ENCODE measurements around the gene GSG1L. TPM values are rescaled to one million over a fixed set of nuclear protein-coding genes. Genes with fewer than 3 reads are reported as not detected.

Gene GSG1L
- total RNA-seq, 2 donors from 2014 or later: not detected

DNA sequence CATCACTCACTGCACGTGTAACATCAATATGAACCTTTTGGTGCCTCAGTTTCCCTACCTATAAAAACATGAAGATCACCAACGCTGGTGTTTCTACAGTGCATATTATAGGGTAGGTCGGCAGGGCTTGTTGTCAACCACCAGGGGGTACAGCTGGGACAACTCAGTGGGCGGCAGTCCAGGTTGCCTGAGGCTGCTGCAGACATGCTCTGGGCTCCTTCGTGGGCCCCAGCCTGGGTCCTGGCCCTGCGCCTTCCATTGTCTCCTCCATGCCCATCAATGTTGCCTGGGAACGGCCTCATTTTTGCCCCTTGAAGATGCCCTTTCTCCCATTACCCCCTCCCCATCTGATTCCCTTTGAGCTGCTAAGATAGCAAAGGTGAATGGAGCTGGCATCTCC lies 89.8 kb downstream of the GSG1L start:
- Mint-ChIP-seq H3K4me3 (no peak overlapping the region), H3K36me3 (ENCODE audit: insufficient read depth in 2 of 2) (no peaks in the 10 kb centered on the region), H3K4me1 (ENCODE audit: low read depth) (no peaks in the 10 kb centered on the region), H3K27me3 (ENCODE audit: low read depth) (peaks cover 32% of the 10 kb centered on the region), H3K27ac (no peak overlapping the region), H3K9me3 (no peaks in the 10 kb centered on the region)
- no peak for ATAC-seq (replicated peaks in 1 of 2)
- no peak for DNase-seq

DNA sequence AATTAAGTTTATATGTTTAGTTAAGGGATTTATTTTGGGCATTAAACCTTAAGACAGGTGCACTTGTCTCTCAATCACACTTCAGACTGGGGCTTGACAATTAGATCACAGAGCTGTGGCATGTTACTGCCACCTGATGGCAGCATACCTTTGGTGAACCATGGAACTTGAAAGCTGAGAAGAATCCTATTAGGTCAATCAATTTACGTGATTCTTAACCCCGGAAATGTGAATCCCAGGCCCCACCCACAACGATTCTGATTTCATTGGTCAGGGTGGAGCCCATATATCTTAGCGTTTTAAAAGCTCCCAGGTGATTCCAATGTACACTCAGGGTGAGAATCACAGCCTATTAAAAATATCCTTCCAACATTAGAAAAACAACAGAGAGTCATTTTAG lies 91.0 kb downstream of the GSG1L start:
- H3K9me3 Mint-ChIP-seq: no peaks in the 10 kb centered on the region
- H3K4me1 Mint-ChIP-seq (ENCODE audit: low read depth): no peaks in the 10 kb centered on the region
- H3K36me3 Mint-ChIP-seq (ENCODE audit: insufficient read depth in 2 of 2): no peaks in the 10 kb centered on the region
- no peak overlapping the region for H3K27ac Mint-ChIP-seq
- H3K4me3 Mint-ChIP-seq: no peak overlapping the region
- H3K27me3 Mint-ChIP-seq (ENCODE audit: low read depth): peaks cover 32% of the 10 kb centered on the region
- DNase-seq: peak; percentile 38 to 47
- peak; percentile 59 to 68 for ATAC-seq (replicated peaks in 1 of 2)

DNA sequence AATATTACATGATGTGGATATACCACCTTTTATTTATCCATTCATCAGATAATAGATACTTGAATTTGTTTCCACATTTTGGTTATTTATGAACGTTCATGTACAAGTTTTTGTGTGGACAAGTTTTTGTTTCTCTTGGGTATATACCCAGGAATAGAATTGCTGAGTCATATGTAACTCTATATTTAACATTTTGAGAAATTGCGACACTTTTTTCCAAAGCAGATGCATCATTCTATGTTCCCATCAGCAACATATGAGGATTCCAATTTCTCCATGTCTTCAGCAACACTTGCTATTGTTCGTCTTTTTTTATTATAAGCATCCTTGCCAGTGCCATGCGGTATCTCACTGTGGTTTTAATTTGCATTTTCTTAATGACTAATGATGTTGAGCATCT lies 93.9 kb downstream of the GSG1L start:
- no peak for DNase-seq
- H3K27me3 Mint-ChIP-seq (ENCODE audit: low read depth): peaks cover 9% of the 10 kb centered on the region
- no peaks in the 10 kb centered on the region for H3K9me3 Mint-ChIP-seq
- H3K4me3 Mint-ChIP-seq: no peak overlapping the region
- no peaks in the 10 kb centered on the region for H3K4me1 Mint-ChIP-seq (ENCODE audit: low read depth)
- ATAC-seq (replicated peaks in 1 of 2): no peak
- H3K36me3 Mint-ChIP-seq (ENCODE audit: insufficient read depth in 2 of 2): no peaks in the 10 kb centered on the region
- H3K27ac Mint-ChIP-seq: no peak overlapping the region

DNA sequence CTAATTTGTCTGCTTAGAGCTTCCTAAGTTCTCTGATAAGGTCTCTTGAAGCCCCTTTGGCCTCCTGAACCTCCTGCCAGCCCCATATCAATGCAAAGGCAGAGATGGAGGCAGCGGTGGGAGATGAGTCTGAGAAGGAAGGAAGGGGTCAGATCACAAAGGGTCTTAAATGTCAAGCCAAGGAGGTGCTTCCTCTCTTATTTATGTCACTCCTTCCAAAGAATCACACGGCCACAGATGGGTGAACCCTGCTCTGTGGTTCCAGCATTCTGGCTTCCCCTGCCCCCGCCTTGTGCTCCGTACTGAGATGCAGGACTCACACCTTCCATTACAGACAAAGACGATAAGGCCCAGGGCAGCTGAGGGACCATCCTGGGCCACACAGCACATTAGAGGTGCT lies 96.3 kb downstream of the GSG1L start:
- H3K4me3 Mint-ChIP-seq: no peak overlapping the region
- DNase-seq (no peak), ATAC-seq (replicated peaks in 1 of 2) (no peak)
- H3K9me3 Mint-ChIP-seq: no peaks in the 10 kb centered on the region
- no peaks in the 10 kb centered on the region for H3K4me1 Mint-ChIP-seq (ENCODE audit: low read depth)
- H3K27me3 Mint-ChIP-seq (ENCODE audit: low read depth): peaks cover 13% of the 10 kb centered on the region
- no peak overlapping the region for H3K27ac Mint-ChIP-seq
- no peaks in the 10 kb centered on the region for H3K36me3 Mint-ChIP-seq (ENCODE audit: insufficient read depth in 2 of 2)

DNA sequence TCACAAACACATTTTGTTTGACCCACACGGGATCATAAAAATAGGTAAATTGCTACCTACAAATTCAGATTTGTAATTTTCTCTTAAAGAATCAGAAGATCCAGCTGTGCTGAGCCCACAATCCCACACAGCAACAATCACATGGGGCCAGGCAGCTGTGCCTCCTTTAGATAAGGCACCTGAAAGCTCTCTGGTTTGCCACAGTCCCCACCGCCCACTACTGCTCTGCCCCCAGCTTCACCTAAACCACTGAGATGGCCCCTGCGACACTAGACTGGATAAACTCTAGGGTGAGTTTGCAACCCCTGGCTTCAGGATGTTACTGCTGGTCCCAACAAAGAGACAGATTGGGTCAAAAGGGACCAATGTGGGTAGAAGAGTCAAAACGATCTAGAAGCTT lies 96.8 kb downstream of the GSG1L start:
- H3K36me3 Mint-ChIP-seq (ENCODE audit: insufficient read depth in 2 of 2): no peaks in the 10 kb centered on the region
- H3K27me3 Mint-ChIP-seq (ENCODE audit: low read depth): peaks cover 13% of the 10 kb centered on the region
- no peak for DNase-seq
- no peak overlapping the region for H3K4me3 Mint-ChIP-seq
- H3K27ac Mint-ChIP-seq: no peak overlapping the region
- no peak for ATAC-seq (replicated peaks in 1 of 2)
- no peaks in the 10 kb centered on the region for H3K9me3 Mint-ChIP-seq
- H3K4me1 Mint-ChIP-seq (ENCODE audit: low read depth): no peaks in the 10 kb centered on the region

DNA sequence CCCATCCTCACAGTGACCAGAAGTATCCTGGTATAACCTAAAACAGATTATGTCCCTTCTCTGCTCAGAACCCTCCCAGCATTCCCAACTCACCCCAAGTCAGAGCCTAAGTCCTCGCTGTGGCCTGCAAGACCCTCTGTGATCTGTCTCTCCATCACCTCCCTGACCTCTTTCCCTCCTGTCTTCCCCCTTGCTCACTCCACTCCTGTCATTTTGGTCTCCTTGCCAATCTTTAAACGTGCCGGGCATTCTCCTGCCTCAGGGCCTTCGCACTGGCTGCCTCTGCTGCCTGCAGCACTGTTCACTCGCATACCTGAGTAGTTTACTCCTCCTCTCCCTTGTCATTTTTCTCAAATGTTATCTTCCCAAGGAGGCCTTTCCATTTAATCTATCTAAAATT lies 97.7 kb downstream of the GSG1L start:
- Mint-ChIP-seq H3K4me3 (no peak overlapping the region), H3K27me3 (ENCODE audit: low read depth) (peaks cover 11% of the 10 kb centered on the region), H3K36me3 (ENCODE audit: insufficient read depth in 2 of 2) (no peaks in the 10 kb centered on the region), H3K27ac (no peak overlapping the region), H3K4me1 (ENCODE audit: low read depth) (no peaks in the 10 kb centered on the region), H3K9me3 (no peaks in the 10 kb centered on the region)
- DNase-seq: no peak
- ATAC-seq (replicated peaks in 1 of 2): no peak

DNA sequence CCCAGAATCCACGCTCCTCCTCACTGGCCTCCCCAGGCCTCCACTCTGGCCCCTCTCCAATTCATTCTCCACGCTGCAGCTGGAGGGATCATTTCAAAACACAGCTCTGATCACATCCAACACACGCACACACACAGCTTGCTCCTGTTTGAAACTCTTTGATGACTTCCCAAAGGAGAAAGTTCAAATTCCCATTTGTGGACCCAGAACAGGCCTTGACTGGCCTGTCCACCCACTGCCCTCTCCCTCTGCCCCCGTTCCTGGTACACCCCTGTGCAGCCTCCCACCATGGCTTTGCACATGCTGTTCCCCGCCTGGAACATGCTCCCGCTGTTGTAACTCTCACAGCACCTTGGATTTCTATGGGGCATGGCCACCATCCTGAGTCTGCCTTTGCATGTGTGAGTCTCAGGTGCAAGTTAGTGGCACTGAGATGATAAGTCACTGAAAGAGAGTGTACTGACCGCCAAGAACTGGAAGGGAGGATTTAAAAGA lies 100.0 kb downstream of the GSG1L start:
- ATAC-seq (replicated peaks in 1 of 2): no peak
- Mint-ChIP-seq H3K27ac (no peak overlapping the region), H3K36me3 (ENCODE audit: insufficient read depth in 2 of 2) (no peaks in the 10 kb centered on the region), H3K9me3 (no peaks in the 10 kb centered on the region), H3K27me3 (ENCODE audit: low read depth) (peaks cover 16% of the 10 kb centered on the region), H3K4me1 (ENCODE audit: low read depth) (no peaks in the 10 kb centered on the region), H3K4me3 (no peak overlapping the region)
- DNase-seq: no peak

DNA sequence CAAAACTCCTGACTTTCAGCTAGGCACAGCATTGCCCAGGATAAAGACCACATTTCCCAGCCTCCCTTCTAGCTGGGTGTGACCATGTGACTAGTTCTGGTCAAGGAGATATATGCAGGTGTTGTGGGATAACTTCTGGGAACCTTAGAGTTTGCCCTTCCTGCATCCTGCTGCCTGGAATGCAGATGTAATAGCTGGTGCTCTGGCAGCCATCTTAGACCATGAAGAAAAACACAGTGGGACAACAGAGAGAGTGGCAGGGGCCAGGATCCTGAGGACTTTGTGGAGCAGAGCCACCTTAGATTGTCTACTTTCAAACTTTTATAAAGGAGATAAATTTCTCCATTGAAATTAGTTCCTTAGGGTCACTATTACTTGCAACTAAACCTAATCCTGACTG lies 101.3 kb downstream of the GSG1L start:
- no peaks in the 10 kb centered on the region for H3K36me3 Mint-ChIP-seq (ENCODE audit: insufficient read depth in 2 of 2)
- no peak overlapping the region for H3K27ac Mint-ChIP-seq
- H3K4me1 Mint-ChIP-seq (ENCODE audit: low read depth): no peaks in the 10 kb centered on the region
- peaks cover 16% of the 10 kb centered on the region for H3K27me3 Mint-ChIP-seq (ENCODE audit: low read depth)
- peaks cover 3 to 4% of the 10 kb centered on the region in 2 donors for H3K9me3 Mint-ChIP-seq
- no peak overlapping the region for H3K4me3 Mint-ChIP-seq
- no peak for ATAC-seq (replicated peaks in 1 of 2)
- DNase-seq: no peak

DNA sequence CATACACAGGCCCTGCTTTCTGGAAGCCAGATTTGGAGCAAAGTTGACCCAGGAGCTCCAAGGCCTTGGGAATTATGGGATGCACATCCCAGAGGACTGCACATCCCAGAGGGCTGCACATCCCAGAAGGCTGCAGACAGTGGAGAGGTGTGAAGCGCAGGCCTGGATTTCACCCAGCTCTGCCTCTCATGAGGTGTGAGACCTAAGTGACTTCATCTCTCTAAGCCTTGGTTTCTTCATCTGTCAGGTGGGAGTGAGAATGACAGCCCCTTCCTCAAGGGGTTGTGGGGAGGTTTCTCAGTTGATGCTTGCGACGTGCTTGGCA lies 102.3 kb downstream of the GSG1L start:
- ATAC-seq (replicated peaks in 1 of 2): no peak
- no peaks in the 10 kb centered on the region for H3K36me3 Mint-ChIP-seq (ENCODE audit: insufficient read depth in 2 of 2)
- no peak overlapping the region for H3K27ac Mint-ChIP-seq
- H3K27me3 Mint-ChIP-seq (ENCODE audit: low read depth): peaks cover 16% of the 10 kb centered on the region
- no peak for DNase-seq
- H3K4me3 Mint-ChIP-seq: no peak overlapping the region
- peaks cover 3 to 4% of the 10 kb centered on the region in 2 donors for H3K9me3 Mint-ChIP-seq
- no peaks in the 10 kb centered on the region for H3K4me1 Mint-ChIP-seq (ENCODE audit: low read depth)

DNA sequence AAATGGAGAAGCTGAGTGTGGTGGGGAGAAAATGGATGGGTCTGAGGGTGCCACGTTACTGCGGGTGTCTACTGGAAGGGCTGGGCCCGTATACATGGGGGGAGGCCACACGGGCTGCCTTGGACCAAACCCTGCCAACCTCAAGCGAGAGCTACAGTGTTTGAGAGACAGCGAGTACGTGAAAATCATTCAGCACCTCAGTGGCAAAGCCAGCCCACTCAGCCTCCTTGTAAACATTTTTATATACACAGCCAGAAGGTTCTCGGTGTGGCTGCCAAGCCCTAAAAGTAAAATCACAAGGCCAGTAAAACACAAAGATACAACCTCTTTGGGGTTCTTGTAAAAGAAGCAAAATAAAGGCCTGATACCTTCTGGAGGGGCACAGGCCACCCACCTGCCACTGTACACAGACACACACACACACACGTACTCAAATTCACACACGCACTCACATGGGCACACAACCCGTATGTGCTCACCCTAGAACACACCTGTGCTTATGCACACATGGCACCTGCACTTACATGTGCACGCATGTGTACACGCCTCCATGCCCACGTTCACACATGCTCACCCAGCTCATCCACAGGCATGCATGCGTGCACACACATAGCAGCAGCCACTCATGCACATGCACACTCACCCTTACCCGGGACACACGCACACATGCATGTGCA lies 102.8 kb downstream of the GSG1L start:
- no peak for ATAC-seq (replicated peaks in 1 of 2)
- H3K9me3 Mint-ChIP-seq: peaks cover 3 to 4% of the 10 kb centered on the region in 2 donors
- peaks cover 16% of the 10 kb centered on the region for H3K27me3 Mint-ChIP-seq (ENCODE audit: low read depth)
- H3K27ac Mint-ChIP-seq: no peak overlapping the region
- DNase-seq: no peak
- no peak overlapping the region for H3K4me3 Mint-ChIP-seq
- H3K36me3 Mint-ChIP-seq (ENCODE audit: insufficient read depth in 2 of 2): no peaks in the 10 kb centered on the region
- H3K4me1 Mint-ChIP-seq (ENCODE audit: low read depth): no peaks in the 10 kb centered on the region

DNA sequence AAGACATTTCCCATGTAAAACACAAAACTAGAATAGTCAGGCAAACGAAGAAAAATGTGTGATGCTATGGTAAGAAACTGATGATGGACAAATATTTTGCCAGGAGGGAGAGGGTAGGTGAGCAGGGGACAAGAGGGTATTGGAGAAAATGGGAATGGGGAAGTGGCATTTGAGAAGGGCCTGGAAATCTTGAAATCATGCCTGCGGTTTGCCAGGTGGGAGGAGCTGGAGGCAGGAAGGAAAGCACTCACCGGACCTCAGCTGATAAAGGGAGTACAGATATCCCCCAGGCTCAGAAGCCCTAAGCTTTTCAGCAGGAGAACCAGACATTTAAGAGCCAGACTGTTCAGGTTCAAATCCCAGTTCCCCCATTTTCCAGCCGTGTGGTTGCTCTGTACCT lies 103.6 kb downstream of the GSG1L start:
- no peaks in the 10 kb centered on the region for H3K4me1 Mint-ChIP-seq (ENCODE audit: low read depth)
- no peak overlapping the region for H3K4me3 Mint-ChIP-seq
- H3K9me3 Mint-ChIP-seq: peaks cover 6% of the 10 kb centered on the region in 2 donors
- H3K27me3 Mint-ChIP-seq (ENCODE audit: low read depth): peaks cover 16% of the 10 kb centered on the region
- peaks cover 0 to 2% of the 10 kb centered on the region in 2 donors for H3K36me3 Mint-ChIP-seq (ENCODE audit: insufficient read depth in 2 of 2)
- ATAC-seq (replicated peaks in 1 of 2): no peak
- DNase-seq: no peak
- no peak overlapping the region for H3K27ac Mint-ChIP-seq

DNA sequence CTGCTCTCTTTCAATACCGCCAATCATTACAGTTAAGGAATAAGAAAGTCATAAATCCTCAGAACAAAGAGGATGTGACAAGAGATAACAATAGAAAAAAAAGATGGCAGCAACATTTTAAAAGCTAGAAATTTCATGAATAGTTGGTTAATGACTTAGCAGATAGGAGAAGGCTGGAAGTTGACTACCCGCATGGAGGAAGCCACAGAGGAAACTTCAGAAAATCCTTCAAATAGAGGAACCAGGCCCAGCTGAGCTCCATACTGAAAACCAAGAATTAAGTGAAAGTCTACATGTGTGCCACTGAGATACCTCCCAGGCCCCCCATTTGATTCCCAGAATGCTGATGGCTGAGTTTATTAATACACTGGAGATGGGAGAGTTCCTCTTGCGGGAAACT lies 109.3 kb downstream of the GSG1L start:
- peaks cover 0 to 2% of the 10 kb centered on the region in 2 donors for H3K36me3 Mint-ChIP-seq (ENCODE audit: insufficient read depth in 2 of 2)
- no peaks in the 10 kb centered on the region for H3K4me1 Mint-ChIP-seq (ENCODE audit: low read depth)
- peaks cover 10% of the 10 kb centered on the region in 2 donors for H3K9me3 Mint-ChIP-seq
- no peak overlapping the region for H3K27ac Mint-ChIP-seq
- H3K4me3 Mint-ChIP-seq: no peak overlapping the region
- ATAC-seq (replicated peaks in 1 of 2) (no peak), DNase-seq (no peak)
- peaks cover 23% of the 10 kb centered on the region for H3K27me3 Mint-ChIP-seq (ENCODE audit: low read depth)

DNA sequence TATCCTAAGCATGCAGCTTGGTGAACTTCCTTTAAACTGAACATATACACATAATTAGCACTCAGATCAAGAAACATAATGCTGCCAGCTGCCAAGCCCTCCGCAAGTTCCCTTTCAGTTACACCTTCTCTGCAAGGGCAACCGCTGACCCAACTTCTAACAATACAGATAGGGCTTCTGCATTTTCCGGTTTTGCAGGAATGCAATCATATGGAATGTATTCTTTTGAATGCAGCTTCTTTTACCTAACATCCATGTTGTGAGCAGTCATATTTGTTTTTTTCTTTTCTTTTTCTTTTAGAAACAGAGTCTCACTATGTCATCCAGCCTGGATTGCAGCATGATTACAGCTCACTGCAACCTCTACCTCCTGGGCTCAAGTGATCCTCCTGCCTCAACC lies 110.7 kb downstream of the GSG1L start:
- no peaks in the 10 kb centered on the region for H3K4me1 Mint-ChIP-seq (ENCODE audit: low read depth)
- H3K27ac Mint-ChIP-seq: no peak overlapping the region
- H3K4me3 Mint-ChIP-seq: no peak overlapping the region
- H3K9me3 Mint-ChIP-seq: peaks cover 10% of the 10 kb centered on the region in 2 donors
- peaks cover 23% of the 10 kb centered on the region for H3K27me3 Mint-ChIP-seq (ENCODE audit: low read depth)
- no peak for ATAC-seq (replicated peaks in 1 of 2)
- peaks cover 0 to 2% of the 10 kb centered on the region in 2 donors for H3K36me3 Mint-ChIP-seq (ENCODE audit: insufficient read depth in 2 of 2)
- no peak for DNase-seq

DNA sequence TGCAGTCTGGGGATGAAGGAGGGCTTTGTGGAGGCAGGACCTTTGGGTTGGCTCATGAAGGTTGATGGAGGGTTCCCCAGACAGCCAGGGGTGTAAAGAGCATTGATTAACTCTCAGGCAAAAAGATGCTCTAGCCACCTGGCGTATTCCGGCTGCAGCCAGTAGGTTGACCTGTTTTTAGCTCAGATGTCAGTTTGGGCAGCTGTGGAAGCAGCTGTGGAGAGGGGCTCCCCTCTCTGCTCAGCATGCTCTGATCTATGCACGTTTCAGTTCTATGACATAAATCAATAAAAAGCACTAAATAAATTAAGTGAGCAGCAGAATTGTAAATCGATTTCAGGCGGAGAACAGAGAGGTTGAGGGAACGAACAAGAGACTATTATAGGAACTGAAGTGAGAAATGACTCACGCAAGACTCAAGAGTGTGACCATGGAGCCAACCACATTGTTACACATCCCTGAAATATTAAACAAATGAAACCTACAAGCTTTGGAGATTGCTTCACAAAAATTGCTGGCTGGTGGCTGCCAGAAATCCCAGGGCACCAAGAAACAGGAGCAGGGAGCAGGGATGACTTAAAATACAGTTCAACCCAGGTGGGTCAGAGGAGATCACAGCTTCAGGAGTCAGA lies 111.9 kb downstream of the GSG1L start:
- Mint-ChIP-seq H3K4me1 (ENCODE audit: low read depth) (no peaks in the 10 kb centered on the region), H3K36me3 (ENCODE audit: insufficient read depth in 2 of 2) (peaks cover 0 to 2% of the 10 kb centered on the region in 2 donors), H3K27ac (no peak overlapping the region), H3K27me3 (ENCODE audit: low read depth) (peaks cover 23% of the 10 kb centered on the region), H3K4me3 (no peak overlapping the region), H3K9me3 (peaks cover 7% of the 10 kb centered on the region in 2 donors)
- DNase-seq (no peak), ATAC-seq (replicated peaks in 1 of 2) (no peak)
